GM23338 (cell line): ENCODE measurements around the gene EPHA10. TPM values are rescaled to one million over a fixed set of nuclear protein-coding genes. Genes with fewer than 3 reads are reported as not detected.

Source experiments
- ATAC-seq: fragments of 200-7000 bp; cut with Tn5 transposase; 3 replicates; pipeline ENCODE4 v1.9.1; 2020
- DNase-seq: peaks from one replicate; pipeline ENCODE4 v3.0.0-alpha.2; 2015; ENCODE audit warnings: low spot score
- H2AFZ ChIP-seq: fragments of 200-600 bp; sonication (generic); 2 replicates; pipeline ENCODE4 v1.8.0; 2016; ENCODE audit warnings: antibody characterized with exemption, mild to moderate bottlenecking, moderate library complexity
- H3F3A ChIP-seq: fragments of 200-600 bp; sonication (generic); replicated peaks from 2 replicates; pipeline ENCODE4 v1.8.0; 2017; ENCODE audit warnings: antibody characterized with exemption, mixed run types, low read depth
- H3K27ac ChIP-seq: fragments of 200-600 bp; sonication (generic); 2 replicates; pipeline ENCODE4 v1.6.1; 2016; ENCODE audit warnings: low read depth
- H3K27me3 ChIP-seq: fragments of 200-600 bp; sonication (generic); 2 replicates; pipeline ENCODE4 v1.8.0; 2016; ENCODE audit warnings: mild to moderate bottlenecking, mixed run types, moderate library complexity; ENCODE audit not compliant: insufficient read depth
- H3K36me3 ChIP-seq: fragments of 200-600 bp; sonication (generic); 2 replicates; pipeline ENCODE4 v1.8.0; 2016; ENCODE audit warnings: mild to moderate bottlenecking; ENCODE audit not compliant: insufficient read depth
- H3K4me1 ChIP-seq: fragments of 200-600 bp; sonication (generic); 2 replicates; pipeline ENCODE4 v1.8.0; 2016; ENCODE audit warnings: mild to moderate bottlenecking, moderate library complexity; ENCODE audit not compliant: insufficient read depth
- H3K4me2 ChIP-seq: fragments of 200-600 bp; sonication (generic); 2 replicates; pipeline ENCODE4 v1.7.1; 2017; ENCODE audit warnings: mixed run types
- H3K4me3 ChIP-seq: fragments of 200-600 bp; sonication (generic); 2 replicates; pipeline ENCODE4 v1.6.1; 2016; ENCODE audit warnings: mixed run types
- H3K79me2 ChIP-seq: fragments of 200-600 bp; sonication (generic); replicated peaks from 2 replicates; pipeline ENCODE4 v1.8.0; 2017; ENCODE audit warnings: mild to moderate bottlenecking; ENCODE audit not compliant: insufficient read depth
- H3K9me2 ChIP-seq: fragments of 200-600 bp; sonication (generic); 2 replicates; pipeline ENCODE4 v1.8.0; 2017; ENCODE audit not compliant: insufficient read depth
- H4K20me1 ChIP-seq: fragments of 200-600 bp; sonication (generic); replicated peaks from 2 replicates; pipeline ENCODE4 v1.8.0; 2017; ENCODE audit warnings: mild to moderate bottlenecking; ENCODE audit not compliant: insufficient read depth
- H3K27ac Mint-ChIP-seq: 2 replicates; pipeline ENCODE4 v1.8.0; 2020; ENCODE audit warnings: inconsistent platforms, mild to moderate bottlenecking, moderate library complexity, mixed read lengths
- H3K27me3 Mint-ChIP-seq: 3 replicates; pipeline ENCODE4 v1.8.0; 2022; ENCODE audit warnings: low read depth, mild to moderate bottlenecking, moderate library complexity, mixed read lengths, inconsistent platforms; ENCODE audit not compliant: insufficient read depth, poor library complexity
- H3K36me3 Mint-ChIP-seq: 3 replicates; pipeline ENCODE4 v1.8.0; 2021; ENCODE audit warnings: low read depth, mild to moderate bottlenecking, inconsistent platforms, moderate library complexity, mixed read lengths
- H3K4me1 Mint-ChIP-seq: 3 replicates; pipeline ENCODE4 v1.8.0; 2020; ENCODE audit warnings: mild to moderate bottlenecking, inconsistent platforms, mixed read lengths
- H3K4me3 Mint-ChIP-seq: 3 replicates; pipeline ENCODE4 v1.8.0; 2021; ENCODE audit warnings: moderate library complexity, mild to moderate bottlenecking, inconsistent platforms, mixed read lengths
- H3K9me3 Mint-ChIP-seq: 3 replicates; pipeline ENCODE4 v1.8.0; 2020; ENCODE audit warnings: moderate library complexity, mild to moderate bottlenecking, inconsistent platforms, mixed read lengths
- CREB1 ChIP-seq: fragments of 250-450 bp; sonication (Bioruptor Pico); IDR thresholded peaks from 2 replicates; pipeline ENCODE4 v1.5.0; 2020; ENCODE audit warnings: low read depth, mild to moderate bottlenecking, moderate library complexity
- CTCF ChIP-seq, 2 experiments: fragments of 200-600 bp in 1 of 2; sonication (generic) in 1 of 2; conservative IDR thresholded peaks; 2 replicates each; pipeline versions ENCODE4 v1.5.1 to v1.6.1; 2016 to 2017; ENCODE audit warnings: antibody characterized with exemption in 2 of 2, low read depth in 2 of 2, mild to moderate bottlenecking in 2 of 2, moderate library complexity in 1 of 2
- EZH2 ChIP-seq: fragments of 200-600 bp; sonication (generic); IDR thresholded peaks from one replicate; pipeline ENCODE4 v1.8.0; 2017; ENCODE audit warnings: antibody characterized with exemption, mild to moderate bottlenecking, low read depth; ENCODE audit not compliant: unreplicated experiment
- EZH2phosphoT487 ChIP-seq: fragments of 200-600 bp; sonication (generic); IDR thresholded peaks from one replicate; pipeline ENCODE4 v1.8.1; 2018; ENCODE audit warnings: antibody characterized with exemption; ENCODE audit not compliant: unreplicated experiment
- NANOG ChIP-seq: IDR thresholded peaks from 2 replicates; pipeline ENCODE4 v1.6.1; 2016; ENCODE audit warnings: antibody characterized with exemption, borderline replicate concordance
- POLR2AphosphoS5 ChIP-seq: IDR thresholded peaks from 2 replicates; pipeline ENCODE4 v1.6.1; 2016; ENCODE audit warnings: antibody characterized with exemption, low read depth
- ZNF114 ChIP-seq: fragments of 250-450 bp; sonication (Bioruptor Pico); IDR thresholded peaks from 2 replicates; pipeline ENCODE4 v1.5.0; 2020; ENCODE audit warnings: mild to moderate bottlenecking, moderate library complexity
- ZNF331 ChIP-seq: fragments of 250-450 bp; sonication (Bioruptor Pico); IDR thresholded peaks from 2 replicates; pipeline ENCODE4 v1.5.0; 2020; ENCODE audit warnings: low read depth, mild to moderate bottlenecking, moderate library complexity
- polyA plus RNA-seq: library from polyadenylated mRNA; unstranded; fragments of >200 nt; fragmentation: Nextera tagmentation; extraction: Ambion mirVana; gene quantifications from 2 replicates; pipeline ENCODE4 v1.2.1, GENCODE V29; 2016
- total RNA-seq: library from RNA; depleted of rRNA; stranded (reverse); fragments of >200 nt; shearing (Covaris generic); gene quantifications from 2 replicates; pipeline ENCODE4 v1.2.3, GENCODE V29; 2014
- TF ChIP-seq, protein P1 (sequence below): fragments of 250-450 bp; sonication (Bioruptor Pico); IDR thresholded peaks from 2 replicates; pipeline ENCODE4 v1.5.0; 2020; ENCODE audit warnings: mild to moderate bottlenecking, moderate library complexity
- TF ChIP-seq, protein P2 (sequence below): IDR thresholded peaks from 2 replicates; pipeline ENCODE4 v1.6.1; 2016; ENCODE audit warnings: antibody characterized with exemption

EPHA10 gene
- total and polyA plus RNA-seq, 2 experiments from 2014 or later, result 0.76 to 2.4 TPM

GRCh38 chr1:37716321-37716720 lies 48.6 kb downstream of the EPHA10 start (continued):
- TF ChIP-seq CTCF (conservative IDR thresholded peaks at IDR 0.05; ENCODE audit: low read depth in 2 of 2), result no peak

GRCh38 chr1:37714689-37715088 lies 50.2 kb downstream of the EPHA10 start:
- no peak overlapping the region for H3K4me3 Mint-ChIP-seq
- peaks cover 4% of the 10 kb centered on the region for H3K36me3 Mint-ChIP-seq
- Histone ChIP-seq H4K20me1 (0 out of 2 replicates have a peak, but pooled peaks cover 4% of the 10 kb centered on the region), H3F3A (no peaks in the 10 kb centered on the region), H3K4me1 (no peaks in the 10 kb centered on the region), H3K4me2 (no peak overlapping the region), H3K27ac (no peak overlapping the region), H3K79me2 (no peaks in the 10 kb centered on the region), H3K27me3 (no peaks in the 10 kb centered on the region), H3K9me2 (no peaks in the 10 kb centered on the region), H2AFZ (no peak overlapping the region), H3K36me3 (0 out of 2 replicates have a peak, but pooled peaks cover under 1% of the 10 kb centered on the region), H3K4me3 (no peak overlapping the region)
- no peak overlapping the region for H3K27ac Mint-ChIP-seq
- H3K27me3 Mint-ChIP-seq, result peaks cover 1% of the 10 kb centered on the region
- ATAC-seq (no peak), DNase-seq (no peak)
- H3K4me1 Mint-ChIP-seq, result peaks cover 3% of the 10 kb centered on the region; the same call in 2 of the 3 replicates
- no peaks in the 10 kb centered on the region for H3K9me3 Mint-ChIP-seq
- TF ChIP-seq, protein P1, sequence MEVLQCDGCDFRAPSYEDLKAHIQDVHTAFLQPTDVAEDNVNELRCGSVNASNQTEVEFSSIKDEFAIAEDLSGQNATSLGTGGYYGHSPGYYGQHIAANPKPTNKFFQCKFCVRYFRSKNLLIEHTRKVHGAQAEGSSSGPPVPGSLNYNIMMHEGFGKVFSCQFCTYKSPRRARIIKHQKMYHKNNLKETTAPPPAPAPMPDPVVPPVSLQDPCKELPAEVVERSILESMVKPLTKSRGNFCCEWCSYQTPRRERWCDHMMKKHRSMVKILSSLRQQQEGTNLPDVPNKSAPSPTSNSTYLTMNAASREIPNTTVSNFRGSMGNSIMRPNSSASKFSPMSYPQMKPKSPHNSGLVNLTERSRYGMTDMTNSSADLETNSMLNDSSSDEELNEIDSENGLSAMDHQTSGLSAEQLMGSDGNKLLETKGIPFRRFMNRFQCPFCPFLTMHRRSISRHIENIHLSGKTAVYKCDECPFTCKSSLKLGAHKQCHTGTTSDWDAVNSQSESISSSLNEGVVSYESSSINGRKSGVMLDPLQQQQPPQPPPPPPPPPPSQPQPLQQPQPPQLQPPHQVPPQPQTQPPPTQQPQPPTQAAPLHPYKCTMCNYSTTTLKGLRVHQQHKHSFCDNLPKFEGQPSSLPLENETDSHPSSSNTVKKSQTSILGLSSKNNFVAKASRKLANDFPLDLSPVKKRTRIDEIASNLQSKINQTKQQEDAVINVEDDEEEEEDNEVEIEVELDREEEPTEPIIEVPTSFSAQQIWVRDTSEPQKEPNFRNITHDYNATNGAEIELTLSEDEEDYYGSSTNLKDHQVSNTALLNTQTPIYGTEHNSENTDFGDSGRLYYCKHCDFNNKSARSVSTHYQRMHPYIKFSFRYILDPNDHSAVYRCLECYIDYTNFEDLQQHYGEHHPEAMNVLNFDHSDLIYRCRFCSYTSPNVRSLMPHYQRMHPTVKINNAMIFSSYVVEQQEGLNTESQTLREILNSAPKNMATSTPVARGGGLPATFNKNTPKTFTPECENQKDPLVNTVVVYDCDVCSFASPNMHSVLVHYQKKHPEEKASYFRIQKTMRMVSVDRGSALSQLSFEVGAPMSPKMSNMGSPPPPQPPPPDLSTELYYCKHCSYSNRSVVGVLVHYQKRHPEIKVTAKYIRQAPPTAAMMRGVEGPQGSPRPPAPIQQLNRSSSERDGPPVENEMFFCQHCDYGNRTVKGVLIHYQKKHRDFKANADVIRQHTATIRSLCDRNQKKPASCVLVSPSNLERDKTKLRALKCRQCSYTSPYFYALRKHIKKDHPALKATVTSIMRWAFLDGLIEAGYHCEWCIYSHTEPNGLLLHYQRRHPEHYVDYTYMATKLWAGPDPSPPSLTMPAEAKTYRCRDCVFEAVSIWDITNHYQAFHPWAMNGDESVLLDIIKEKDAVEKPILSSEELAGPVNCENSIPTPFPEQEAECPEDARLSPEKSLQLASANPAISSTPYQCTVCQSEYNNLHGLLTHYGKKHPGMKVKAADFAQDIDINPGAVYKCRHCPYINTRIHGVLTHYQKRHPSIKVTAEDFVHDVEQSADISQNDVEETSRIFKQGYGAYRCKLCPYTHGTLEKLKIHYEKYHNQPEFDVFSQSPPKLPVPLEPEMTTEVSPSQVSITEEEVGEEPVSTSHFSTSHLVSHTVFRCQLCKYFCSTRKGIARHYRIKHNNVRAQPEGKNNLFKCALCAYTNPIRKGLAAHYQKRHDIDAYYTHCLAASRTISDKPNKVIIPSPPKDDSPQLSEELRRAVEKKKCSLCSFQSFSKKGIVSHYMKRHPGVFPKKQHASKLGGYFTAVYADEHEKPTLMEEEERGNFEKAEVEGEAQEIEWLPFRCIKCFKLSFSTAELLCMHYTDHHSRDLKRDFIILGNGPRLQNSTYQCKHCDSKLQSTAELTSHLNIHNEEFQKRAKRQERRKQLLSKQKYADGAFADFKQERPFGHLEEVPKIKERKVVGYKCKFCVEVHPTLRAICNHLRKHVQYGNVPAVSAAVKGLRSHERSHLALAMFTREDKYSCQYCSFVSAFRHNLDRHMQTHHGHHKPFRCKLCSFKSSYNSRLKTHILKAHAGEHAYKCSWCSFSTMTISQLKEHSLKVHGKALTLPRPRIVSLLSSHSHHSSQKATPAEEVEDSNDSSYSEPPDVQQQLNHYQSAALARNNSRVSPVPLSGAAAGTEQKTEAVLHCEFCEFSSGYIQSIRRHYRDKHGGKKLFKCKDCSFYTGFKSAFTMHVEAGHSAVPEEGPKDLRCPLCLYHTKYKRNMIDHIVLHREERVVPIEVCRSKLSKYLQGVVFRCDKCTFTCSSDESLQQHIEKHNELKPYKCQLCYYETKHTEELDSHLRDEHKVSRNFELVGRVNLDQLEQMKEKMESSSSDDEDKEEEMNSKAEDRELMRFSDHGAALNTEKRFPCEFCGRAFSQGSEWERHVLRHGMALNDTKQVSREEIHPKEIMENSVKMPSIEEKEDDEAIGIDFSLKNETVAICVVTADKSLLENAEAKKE (CRISPR knock-in tag), result no peak
- TF ChIP-seq ZNF114 (CRISPR knock-in tag) (no peak), CREB1 (CRISPR knock-in tag) (no peak), ZNF331 (no peak), EZH2phosphoT487 (no peak), CTCF (conservative IDR thresholded peaks at IDR 0.05; ENCODE audit: low read depth in 2 of 2) (no peak), POLR2AphosphoS5 (no peak), EZH2 (no peak), NANOG (no peak)
- TF ChIP-seq, protein P2, sequence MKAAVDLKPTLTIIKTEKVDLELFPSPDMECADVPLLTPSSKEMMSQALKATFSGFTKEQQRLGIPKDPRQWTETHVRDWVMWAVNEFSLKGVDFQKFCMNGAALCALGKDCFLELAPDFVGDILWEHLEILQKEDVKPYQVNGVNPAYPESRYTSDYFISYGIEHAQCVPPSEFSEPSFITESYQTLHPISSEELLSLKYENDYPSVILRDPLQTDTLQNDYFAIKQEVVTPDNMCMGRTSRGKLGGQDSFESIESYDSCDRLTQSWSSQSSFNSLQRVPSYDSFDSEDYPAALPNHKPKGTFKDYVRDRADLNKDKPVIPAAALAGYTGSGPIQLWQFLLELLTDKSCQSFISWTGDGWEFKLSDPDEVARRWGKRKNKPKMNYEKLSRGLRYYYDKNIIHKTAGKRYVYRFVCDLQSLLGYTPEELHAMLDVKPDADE, result no peak
